Islet precursor cell (in vitro differentiated cells): ENCODE data around the gene PRDX4.

ENCODE experiments used
- DNase-seq: peaks from one replicate; pipeline ENCODE4 v3.0.0-alpha.2; 2018

PRDX4 gene

GRCh38 chrX:23667239-23668177 lies at the start of gene PRDX4:
Gene PRDX4, plus strand, starts transcription at chrX:23667493. Its CDS starts 78 bp downstream, at chrX:23667571.
- peak; percentile 97 for DNase-seq

- no peak for DNase-seq
Observed at GRCh38 chrX:23621621-23622265, 45.5 kb upstream of the PRDX4 start.

GRCh38 chrX:23623797-23624196 lies 43.5 kb upstream of the PRDX4 start:
- no peak for DNase-seq

- no peak for DNase-seq
Observed at GRCh38 chrX:23626651-23627050, 40.6 kb upstream of the PRDX4 start.

GRCh38 chrX:23628131-23628530 lies 39.2 kb upstream of the PRDX4 start:
- DNase-seq, result no peak

- DNase-seq, result no peak
Observed at GRCh38 chrX:23631136-23631535, 36.2 kb upstream of the PRDX4 start.

- DNase-seq, result no peak
Observed at GRCh38 chrX:23633834-23634580, 33.3 kb upstream of the PRDX4 start.

GRCh38 chrX:23637187-23637586 lies 30.1 kb upstream of the PRDX4 start:
- DNase-seq, result no peak

GRCh38 chrX:23643020-23643419 lies 24.3 kb upstream of the PRDX4 start:
- peak; percentile 9 for DNase-seq

- no peak for DNase-seq
Observed at GRCh38 chrX:23644744-23645143, 22.5 kb upstream of the PRDX4 start.

- no peak for DNase-seq
Observed at GRCh38 chrX:23656091-23656490, 11.2 kb upstream of the PRDX4 start.

GRCh38 chrX:23656684-23657083 lies 10.6 kb upstream of the PRDX4 start:
- DNase-seq, result peak; percentile 62

- DNase-seq, result peak; percentile 55
Observed at GRCh38 chrX:23659339-23659738, 8.0 kb upstream of the PRDX4 start.

GRCh38 chrX:23660083-23660765 lies 7.1 kb upstream of the PRDX4 start:
- DNase-seq, result peak; percentile 81

- DNase-seq, result no peak
Observed at GRCh38 chrX:23660766-23661132, 6.5 kb upstream of the PRDX4 start.

GRCh38 chrX:23661671-23662070 lies 5.6 kb upstream of the PRDX4 start:
- no peak for DNase-seq

GRCh38 chrX:23662187-23662586 lies 5.1 kb upstream of the PRDX4 start:
- no peak for DNase-seq

- no peak for DNase-seq
Observed at GRCh38 chrX:23662853-23663252, 4.4 kb upstream of the PRDX4 start.

- no peak for DNase-seq
Observed at GRCh38 chrX:23664496-23664895, 2.8 kb upstream of the PRDX4 start.

- DNase-seq, result no peak
Observed at GRCh38 chrX:23666282-23666681, 1.0 kb upstream of the PRDX4 start.

GRCh38 chrX:23668335-23668734 lies 1.0 kb downstream of the PRDX4 start:
- DNase-seq, result no peak

GRCh38 chrX:23670528-23670927 lies 3.2 kb downstream of the PRDX4 start:
- no peak for DNase-seq

- no peak for DNase-seq
Observed at GRCh38 chrX:23673108-23673507, 5.8 kb downstream of the PRDX4 start.
